Stimulated activated naive CD8-positive, alpha-beta T cell treated with anti-CD3 and anti-CD28 coated beads, Interleukin-15, Interleukin-2, amounts not matched to agents 100 U/mL and 50 U/mL, for 24 hours (primary cell): ENCODE results near the gene FRMD8.

Source experiments
- ATAC-seq: fragments of 150-1000 bp; cut with Tn5 transposase; one replicate; pipeline ENCODE4 v1.10.0; 2021
- DNase-seq: peaks from one replicate; pipeline ENCODE4 v3.0.0; 2021

FRMD8 gene

GRCh38 chr11:65414776-65415498 lies 28.5 kb downstream of the FRMD8 start:
- DNase-seq: no peak

GRCh38 chr11:65415499-65416340 lies 29.3 kb downstream of the FRMD8 start:
- no peak for DNase-seq
- no peak for ATAC-seq

More at GRCh38 chr11:65414776-65415498, 28.5 kb downstream of the FRMD8 start:
- no peak for ATAC-seq

GRCh38 chr11:65416341-65416824 lies 29.9 kb downstream of the FRMD8 start:
- DNase-seq (peak; percentile 95), ATAC-seq (peak; percentile 34)

GRCh38 chr11:65416841-65417701 lies 30.6 kb downstream of the FRMD8 start:
- DNase-seq: no peak

GRCh38 chr11:65417702-65418430 lies 31.4 kb downstream of the FRMD8 start:
- ATAC-seq (peak; percentile 2), DNase-seq (peak; percentile 72)

More at GRCh38 chr11:65416841-65417701, 30.6 kb downstream of the FRMD8 start:
- ATAC-seq: no peak

GRCh38 chr11:65418431-65418680 lies 31.9 kb downstream of the FRMD8 start:
- no peak for DNase-seq
- ATAC-seq: peak; percentile 0

GRCh38 chr11:65418681-65419459 lies 32.4 kb downstream of the FRMD8 start:
- peak; percentile 95 for DNase-seq
- ATAC-seq: peak; percentile 47

GRCh38 chr11:65419460-65419771 lies 33.0 kb downstream of the FRMD8 start:
- ATAC-seq: no peak
- no peak for DNase-seq

- DNase-seq: peak; percentile 77
- ATAC-seq: no peak
These were observed 33.5 kb downstream of the FRMD8 start for GRCh38 chr11:65419772-65420481.

GRCh38 chr11:65420506-65420905 lies 34.1 kb downstream of the FRMD8 start:
- DNase-seq (no peak), ATAC-seq (no peak)

- DNase-seq: peak; percentile 89
- peak; percentile 50 for ATAC-seq
These were observed 34.7 kb downstream of the FRMD8 start for GRCh38 chr11:65420979-65421793.

GRCh38 chr11:65421794-65422632 lies 35.6 kb downstream of the FRMD8 start:
- DNase-seq: peak; percentile 99
- peak; percentile 2 for ATAC-seq

- DNase-seq (peak; percentile 98), ATAC-seq (peak; percentile 2)
These were observed 36.4 kb downstream of the FRMD8 start, which contains the start of gene NEAT1 for GRCh38 chr11:65422633-65423515. Gene NEAT1 (plus strand): TSS chr11:65422798.

GRCh38 chr11:65423516-65424204 lies 37.2 kb downstream of the FRMD8 start:
- no peak for ATAC-seq
- no peak for DNase-seq

GRCh38 chr11:65424205-65425104 lies 38.0 kb downstream of the FRMD8 start:
- ATAC-seq: no peak
- peak; percentile 77 for DNase-seq
